ENCODE results near the gene DSP. TPM values are rescaled to one million over a fixed set of nuclear protein-coding genes. Genes with fewer than 3 reads are reported as not detected.

DSP gene
- total RNA-seq, 1 experiment from 2014 or later = 20.1 TPM

- Histone ChIP-seq H3K27ac (ENCODE audit: low read length) (no peak overlapping the region), H3K9me3 (ENCODE audit: control insufficient read depth, insufficient read depth, low read depth, low read length) (no peaks in the 10 kb centered on the region), H3K4me1 (ENCODE audit: control insufficient read depth, insufficient read depth, low read length) (no peaks in the 10 kb centered on the region), H3K4me3 (ENCODE audit: low read depth in 2 of 2, low read length in 2 of 2) (no peak overlapping the region), H3K36me3 (ENCODE audit: control insufficient read depth, insufficient read depth, low read length) (no peaks in the 10 kb centered on the region), H3K27me3 (ENCODE audit: control insufficient read depth, insufficient read depth, low read length) (peaks cover 7% of the 10 kb centered on the region)
- CTCF ChIA-PET = no interaction called here
- no TSS peak for BruUV-seq (replicated peaks)
- no peak for DNase-seq (ENCODE audit: low read depth, low spot score)
- intact Hi-C loops (cut with micrococcal nuclease; ENCODE audit: unreplicated experiment) (no loop called here), in situ Hi-C loops (cut with HindIII; ENCODE audit: low pct_unique_long_range_greater_than_20kb, low sequenced_read_pairs) (no loop called here)
- no peak for ATAC-seq
- TF ChIP-seq CTCF (IDR thresholded peaks at IDR 0.05) (no peak), TCF7L2 (IDR thresholded peaks at IDR 0.05; ENCODE audit: low read depth, low read length) (no peak), SIN3A (IDR thresholded peaks at IDR 0.05; ENCODE audit: borderline replicate concordance, insufficient read depth, low read depth, low read length) (no peak), POLR2AphosphoS5 (IDR thresholded peaks at IDR 0.05; ENCODE audit: low read depth, low read length) (no peak)
- POLR2A ChIA-PET = no interaction called here
Observed at GRCh38 chr6:7522873-7523272, 18.6 kb upstream of the DSP start.

DNA sequence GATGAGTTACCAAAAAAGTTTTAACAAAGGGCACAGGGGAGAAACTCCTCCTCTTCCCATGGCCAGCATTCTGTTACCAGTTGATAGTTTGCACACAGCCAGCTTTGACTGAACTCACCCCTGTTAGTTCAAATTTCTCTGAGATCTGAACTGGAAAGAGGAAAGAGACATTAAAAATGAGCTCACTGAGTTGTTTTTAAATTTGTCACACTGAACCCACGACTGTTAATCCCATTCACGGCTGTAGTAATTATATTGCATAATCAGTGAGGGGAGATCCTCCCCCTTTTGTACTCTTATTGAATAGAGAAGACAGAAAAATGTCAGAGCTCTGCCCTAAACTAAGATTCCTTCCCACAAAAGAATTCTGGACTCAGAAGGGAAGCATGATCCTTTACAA lies 17.5 kb upstream of the DSP start:
- intact Hi-C loops (cut with micrococcal nuclease; ENCODE audit: unreplicated experiment) = no loop called here
- no peak for TF ChIP-seq TCF7L2 (IDR thresholded peaks at IDR 0.05; ENCODE audit: low read depth, low read length)
- ChIA-PET CTCF (no interaction called here), POLR2A (no interaction called here)
- no peak for ATAC-seq
- BruUV-seq (replicated peaks) = no TSS peak
- no peak overlapping the region for H3K4me3 ChIP-seq (ENCODE audit: low read depth in 2 of 2, low read length in 2 of 2)
- peaks cover 7% of the 10 kb centered on the region for H3K27me3 ChIP-seq (ENCODE audit: control insufficient read depth, insufficient read depth, low read length)
- no peak overlapping the region for H3K27ac ChIP-seq (ENCODE audit: low read length)
- H3K9me3 ChIP-seq (ENCODE audit: control insufficient read depth, insufficient read depth, low read depth, low read length) = no peaks in the 10 kb centered on the region
- no peaks in the 10 kb centered on the region for H3K4me1 ChIP-seq (ENCODE audit: control insufficient read depth, insufficient read depth, low read length)
- no peak for DNase-seq (ENCODE audit: low read depth, low spot score)
- no peaks in the 10 kb centered on the region for H3K36me3 ChIP-seq (ENCODE audit: control insufficient read depth, insufficient read depth, low read length)
- in situ Hi-C loops (cut with HindIII; ENCODE audit: low pct_unique_long_range_greater_than_20kb, low sequenced_read_pairs) = no loop called here

DNA sequence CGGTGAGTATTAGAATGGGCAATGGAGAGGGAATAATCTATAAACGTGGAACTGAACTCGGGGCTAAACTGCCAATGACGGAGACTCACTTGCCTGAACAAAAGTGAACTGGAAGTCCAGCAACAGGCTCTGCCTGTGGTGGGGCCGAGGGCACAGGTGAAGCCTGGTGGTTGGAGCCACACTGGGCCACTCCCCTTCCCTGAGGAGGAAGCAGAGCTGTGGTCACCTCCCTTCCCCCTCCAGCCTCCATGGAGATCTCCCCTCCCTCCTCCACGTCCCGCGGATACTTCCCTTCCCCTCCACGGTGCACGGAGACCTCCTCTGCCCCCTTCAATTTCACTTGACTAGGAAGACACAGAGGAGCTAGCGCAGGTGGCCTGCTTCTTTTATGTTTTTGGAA lies 14.7 kb upstream of the DSP start:
- intact Hi-C loops (cut with micrococcal nuclease; ENCODE audit: unreplicated experiment) = no loop called here
- H3K36me3 ChIP-seq (ENCODE audit: control insufficient read depth, insufficient read depth, low read length) = no peaks in the 10 kb centered on the region
- CTCF ChIA-PET = no interaction called here
- H3K9me3 ChIP-seq (ENCODE audit: control insufficient read depth, insufficient read depth, low read depth, low read length) = no peaks in the 10 kb centered on the region
- POLR2A ChIA-PET = no interaction called here
- ATAC-seq (no peak), DNase-seq (ENCODE audit: low read depth, low spot score) (no peak)
- in situ Hi-C loops (cut with HindIII; ENCODE audit: low pct_unique_long_range_greater_than_20kb, low sequenced_read_pairs) = no loop called here
- peaks cover 7% of the 10 kb centered on the region for H3K27me3 ChIP-seq (ENCODE audit: control insufficient read depth, insufficient read depth, low read length)
- H3K4me3 ChIP-seq (ENCODE audit: low read depth in 2 of 2, low read length in 2 of 2) = no peak overlapping the region
- no peaks in the 10 kb centered on the region for H3K4me1 ChIP-seq (ENCODE audit: control insufficient read depth, insufficient read depth, low read length)
- TF ChIP-seq SIN3A (IDR thresholded peaks at IDR 0.05; ENCODE audit: borderline replicate concordance, insufficient read depth, low read depth, low read length) (no peak), TCF7L2 (IDR thresholded peaks at IDR 0.05; ENCODE audit: low read depth, low read length) (no peak), POLR2AphosphoS5 (IDR thresholded peaks at IDR 0.05; ENCODE audit: low read depth, low read length) (no peak), CTCF (IDR thresholded peaks at IDR 0.05) (no peak)
- TF ChIP-seq, protein P1, sequence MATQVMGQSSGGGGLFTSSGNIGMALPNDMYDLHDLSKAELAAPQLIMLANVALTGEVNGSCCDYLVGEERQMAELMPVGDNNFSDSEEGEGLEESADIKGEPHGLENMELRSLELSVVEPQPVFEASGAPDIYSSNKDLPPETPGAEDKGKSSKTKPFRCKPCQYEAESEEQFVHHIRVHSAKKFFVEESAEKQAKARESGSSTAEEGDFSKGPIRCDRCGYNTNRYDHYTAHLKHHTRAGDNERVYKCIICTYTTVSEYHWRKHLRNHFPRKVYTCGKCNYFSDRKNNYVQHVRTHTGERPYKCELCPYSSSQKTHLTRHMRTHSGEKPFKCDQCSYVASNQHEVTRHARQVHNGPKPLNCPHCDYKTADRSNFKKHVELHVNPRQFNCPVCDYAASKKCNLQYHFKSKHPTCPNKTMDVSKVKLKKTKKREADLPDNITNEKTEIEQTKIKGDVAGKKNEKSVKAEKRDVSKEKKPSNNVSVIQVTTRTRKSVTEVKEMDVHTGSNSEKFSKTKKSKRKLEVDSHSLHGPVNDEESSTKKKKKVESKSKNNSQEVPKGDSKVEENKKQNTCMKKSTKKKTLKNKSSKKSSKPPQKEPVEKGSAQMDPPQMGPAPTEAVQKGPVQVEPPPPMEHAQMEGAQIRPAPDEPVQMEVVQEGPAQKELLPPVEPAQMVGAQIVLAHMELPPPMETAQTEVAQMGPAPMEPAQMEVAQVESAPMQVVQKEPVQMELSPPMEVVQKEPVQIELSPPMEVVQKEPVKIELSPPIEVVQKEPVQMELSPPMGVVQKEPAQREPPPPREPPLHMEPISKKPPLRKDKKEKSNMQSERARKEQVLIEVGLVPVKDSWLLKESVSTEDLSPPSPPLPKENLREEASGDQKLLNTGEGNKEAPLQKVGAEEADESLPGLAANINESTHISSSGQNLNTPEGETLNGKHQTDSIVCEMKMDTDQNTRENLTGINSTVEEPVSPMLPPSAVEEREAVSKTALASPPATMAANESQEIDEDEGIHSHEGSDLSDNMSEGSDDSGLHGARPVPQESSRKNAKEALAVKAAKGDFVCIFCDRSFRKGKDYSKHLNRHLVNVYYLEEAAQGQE (IDR thresholded peaks at IDR 0.05; ENCODE audit: insufficient read depth in 1 of 2, low read depth in 2 of 2, low read length in 1 of 2) = no peak
- H3K27ac ChIP-seq (ENCODE audit: low read length) = no peak overlapping the region
- no TSS peak for BruUV-seq (replicated peaks)

Data from Panc1 (cell line).